GM10266 (cell line): Measurements from ENCODE around the gene TBPL1.

Experiments
- DNase-seq: peaks from one replicate; pipeline ENCODE4 v3.0.0; 2012; ENCODE audit errors: extremely low spot score
- TF ChIP-seq, protein P1 (sequence below): IDR thresholded peaks from 2 replicates; pipeline ENCODE4 v1.5.1; 2012; ENCODE audit warnings: mild to moderate bottlenecking, low read depth; ENCODE audit not compliant: control insufficient read depth, insufficient read depth; ENCODE audit errors: missing control alignments

Gene TBPL1

DNA sequence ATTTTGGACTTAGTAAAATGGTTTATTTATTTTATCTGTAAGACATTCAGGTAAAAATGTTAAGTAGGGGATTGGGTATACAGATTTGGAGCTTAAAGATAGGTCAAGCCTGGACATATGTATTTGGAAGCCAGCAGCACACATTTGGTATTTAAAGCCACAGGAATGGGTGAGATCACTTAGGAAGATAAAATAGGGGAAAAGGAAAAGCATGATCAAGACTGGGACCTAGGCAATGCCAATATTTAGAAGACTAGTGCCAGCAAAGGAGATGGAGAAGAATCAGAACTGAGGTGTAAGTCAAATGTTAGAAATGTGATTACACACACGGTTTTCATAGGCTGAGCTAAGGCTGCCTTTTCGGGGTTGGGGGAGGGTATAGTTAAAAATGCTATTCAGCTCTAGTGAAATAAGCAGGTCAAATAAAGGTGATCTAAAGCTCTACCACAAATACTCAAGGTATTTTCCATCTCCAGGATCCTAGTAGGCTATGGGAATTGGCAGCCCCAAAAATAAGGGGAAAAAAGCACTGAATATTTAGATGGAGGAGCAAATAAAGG, 78.8 kb downstream of the TBPL1 start:
- TF ChIP-seq, protein P1, sequence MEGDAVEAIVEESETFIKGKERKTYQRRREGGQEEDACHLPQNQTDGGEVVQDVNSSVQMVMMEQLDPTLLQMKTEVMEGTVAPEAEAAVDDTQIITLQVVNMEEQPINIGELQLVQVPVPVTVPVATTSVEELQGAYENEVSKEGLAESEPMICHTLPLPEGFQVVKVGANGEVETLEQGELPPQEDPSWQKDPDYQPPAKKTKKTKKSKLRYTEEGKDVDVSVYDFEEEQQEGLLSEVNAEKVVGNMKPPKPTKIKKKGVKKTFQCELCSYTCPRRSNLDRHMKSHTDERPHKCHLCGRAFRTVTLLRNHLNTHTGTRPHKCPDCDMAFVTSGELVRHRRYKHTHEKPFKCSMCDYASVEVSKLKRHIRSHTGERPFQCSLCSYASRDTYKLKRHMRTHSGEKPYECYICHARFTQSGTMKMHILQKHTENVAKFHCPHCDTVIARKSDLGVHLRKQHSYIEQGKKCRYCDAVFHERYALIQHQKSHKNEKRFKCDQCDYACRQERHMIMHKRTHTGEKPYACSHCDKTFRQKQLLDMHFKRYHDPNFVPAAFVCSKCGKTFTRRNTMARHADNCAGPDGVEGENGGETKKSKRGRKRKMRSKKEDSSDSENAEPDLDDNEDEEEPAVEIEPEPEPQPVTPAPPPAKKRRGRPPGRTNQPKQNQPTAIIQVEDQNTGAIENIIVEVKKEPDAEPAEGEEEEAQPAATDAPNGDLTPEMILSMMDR = no peak
- DNase-seq = no peak

DNA sequence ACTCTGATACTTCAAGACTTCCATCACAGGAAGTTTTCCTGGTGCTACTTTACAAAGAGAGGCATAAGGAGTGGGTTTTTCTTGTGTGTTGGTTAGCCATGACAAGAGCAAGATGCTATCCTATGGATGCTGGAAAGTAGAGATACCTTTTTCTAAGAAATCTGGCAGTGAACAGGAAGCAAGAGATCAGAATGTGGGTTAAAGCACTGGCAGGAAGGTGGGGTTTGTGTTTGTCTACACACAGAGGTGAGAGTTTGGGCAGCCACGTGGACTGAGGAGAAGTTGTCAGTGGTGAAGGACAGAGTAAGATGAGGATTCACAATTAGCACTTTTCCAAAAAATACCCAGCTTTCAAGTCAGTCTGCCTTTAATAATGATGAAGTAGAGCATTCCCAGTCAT, 81.5 kb downstream of the TBPL1 start:
- TF ChIP-seq, protein P1 = no peak
- no peak for DNase-seq

DNA sequence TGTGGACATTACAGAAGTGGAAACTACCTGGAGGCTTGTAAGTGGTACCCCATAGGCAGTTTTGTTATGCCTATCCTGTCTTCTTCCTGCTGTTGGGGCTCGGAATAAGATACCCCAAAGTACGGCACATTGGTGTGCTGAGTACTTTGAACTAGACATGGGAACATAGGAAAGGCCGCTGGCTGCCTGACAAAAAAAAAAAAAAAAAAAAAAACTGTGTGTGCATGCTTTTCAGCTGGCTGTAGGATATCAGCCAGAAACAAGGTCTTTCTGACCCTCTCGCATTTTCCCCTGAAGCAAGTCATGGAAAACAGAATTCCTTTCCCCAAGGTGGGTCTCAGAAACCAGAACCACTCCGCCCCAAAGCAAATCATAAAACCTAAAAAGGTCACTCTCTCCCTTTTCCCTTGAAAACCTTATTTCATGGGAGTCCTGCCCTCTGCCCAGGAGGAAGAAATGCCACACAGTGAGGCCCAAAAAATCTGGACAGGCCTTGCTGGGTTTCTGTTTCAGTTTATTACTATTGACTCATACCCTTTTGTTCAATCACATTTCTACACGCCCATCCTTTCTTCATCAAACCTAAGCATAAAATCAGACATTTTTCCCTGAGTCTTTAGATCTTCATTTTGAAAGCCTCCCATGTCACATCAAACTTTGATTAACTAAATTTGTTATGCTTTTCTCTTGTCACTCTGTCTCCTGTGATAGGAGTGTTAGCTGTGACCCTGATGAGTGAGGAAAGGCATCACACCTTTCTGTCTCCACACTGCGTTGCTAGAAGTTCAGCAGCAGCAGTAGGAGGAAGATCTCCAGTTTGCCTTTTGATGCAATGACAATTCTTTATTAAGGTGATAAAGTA, 82.2 kb downstream of the TBPL1 start:
- TF ChIP-seq, protein P1 = no peak
- DNase-seq = no peak

DNA sequence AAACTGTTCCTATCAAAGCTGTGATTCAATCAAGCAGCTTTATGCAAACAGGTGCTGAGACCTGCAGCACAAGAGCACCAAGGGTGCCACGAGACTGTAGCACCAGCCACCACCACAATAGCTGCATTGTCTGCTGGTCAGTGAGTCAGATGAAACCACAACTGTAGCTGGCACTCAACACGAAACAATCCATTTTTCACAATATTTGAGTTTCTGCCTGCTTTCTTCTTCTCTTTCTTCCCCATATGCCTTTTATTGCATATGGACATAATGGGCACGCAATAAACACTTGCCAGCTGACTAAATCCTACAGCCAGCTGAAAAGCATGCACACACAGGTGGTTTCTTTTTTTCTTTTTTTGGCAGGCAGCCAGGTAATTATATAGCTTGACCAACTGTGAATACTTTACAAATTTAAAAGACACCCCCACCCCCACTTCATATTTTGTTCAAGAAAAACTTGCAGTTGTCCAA, 82.8 kb downstream of the TBPL1 start:
- DNase-seq = no peak
- TF ChIP-seq, protein P1 = no peak

DNA sequence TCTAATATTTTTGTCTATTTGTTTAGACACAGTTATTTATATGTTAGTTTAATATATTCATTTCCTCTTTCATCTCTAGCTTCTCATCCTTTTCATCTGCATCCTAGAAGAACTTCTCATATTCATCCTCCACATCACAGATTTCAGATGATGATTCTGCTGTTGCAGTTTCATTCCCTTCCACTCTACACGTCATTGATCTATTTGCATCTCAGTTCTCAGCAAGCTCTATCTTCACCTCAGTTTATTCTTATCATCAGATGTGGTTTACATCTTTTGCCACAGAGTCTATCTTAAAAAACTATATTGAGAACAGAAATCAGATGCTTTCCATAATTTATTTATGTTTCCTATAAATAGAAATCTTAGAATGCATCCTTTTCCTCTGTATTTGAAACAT, 86.1 kb downstream of the TBPL1 start:
- TF ChIP-seq, protein P1 = no peak
- DNase-seq = no peak
